ENCODE results near the gene TSPAN14.

DNA sequence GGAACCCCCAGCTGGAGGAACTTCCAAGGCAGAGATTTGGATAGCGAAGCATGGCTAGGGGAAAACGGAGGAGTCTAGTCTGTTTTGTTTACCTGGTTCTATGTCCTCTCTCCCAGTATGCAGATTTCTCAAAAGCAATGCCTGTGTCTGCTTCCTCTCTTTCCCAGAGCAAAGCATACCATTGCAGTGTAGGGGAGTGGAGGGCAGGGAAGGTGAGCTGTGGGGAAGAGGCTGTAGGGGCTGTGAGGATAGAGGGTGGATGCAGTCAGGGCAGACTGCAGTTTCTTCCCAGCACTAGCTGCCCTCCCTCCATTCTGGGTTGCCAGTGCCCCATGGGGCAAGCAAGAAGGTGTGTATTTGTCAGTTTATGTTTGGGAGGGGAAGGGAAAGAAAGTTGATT is 16.9 kb upstream of the TSPAN14 start:
- TF ChIP-seq, protein P1, sequence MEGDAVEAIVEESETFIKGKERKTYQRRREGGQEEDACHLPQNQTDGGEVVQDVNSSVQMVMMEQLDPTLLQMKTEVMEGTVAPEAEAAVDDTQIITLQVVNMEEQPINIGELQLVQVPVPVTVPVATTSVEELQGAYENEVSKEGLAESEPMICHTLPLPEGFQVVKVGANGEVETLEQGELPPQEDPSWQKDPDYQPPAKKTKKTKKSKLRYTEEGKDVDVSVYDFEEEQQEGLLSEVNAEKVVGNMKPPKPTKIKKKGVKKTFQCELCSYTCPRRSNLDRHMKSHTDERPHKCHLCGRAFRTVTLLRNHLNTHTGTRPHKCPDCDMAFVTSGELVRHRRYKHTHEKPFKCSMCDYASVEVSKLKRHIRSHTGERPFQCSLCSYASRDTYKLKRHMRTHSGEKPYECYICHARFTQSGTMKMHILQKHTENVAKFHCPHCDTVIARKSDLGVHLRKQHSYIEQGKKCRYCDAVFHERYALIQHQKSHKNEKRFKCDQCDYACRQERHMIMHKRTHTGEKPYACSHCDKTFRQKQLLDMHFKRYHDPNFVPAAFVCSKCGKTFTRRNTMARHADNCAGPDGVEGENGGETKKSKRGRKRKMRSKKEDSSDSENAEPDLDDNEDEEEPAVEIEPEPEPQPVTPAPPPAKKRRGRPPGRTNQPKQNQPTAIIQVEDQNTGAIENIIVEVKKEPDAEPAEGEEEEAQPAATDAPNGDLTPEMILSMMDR (IDR thresholded peaks at IDR 0.05) = no peak
- no peak for TF ChIP-seq POLR2AphosphoS5 (IDR thresholded peaks at IDR 0.05)
